K562 (cell line): Measurements from ENCODE around the gene ADAMTS14. TPM values are rescaled to one million over a fixed set of nuclear protein-coding genes. Genes with fewer than 3 reads are reported as not detected.

Source experiments
- ATAC-seq: fragments of 200-7000 bp; cut with Tn5 transposase; 3 replicates; pipeline ENCODE4 v1.9.1; 2020; ENCODE audit warnings: moderate library complexity
- BruUV-seq: library from RNA; stranded (reverse); fragments of 400-500 nt; replicated peaks from 2 replicates; lab custom pipeline; 2021; lab: Mats Ljungman, UMichigan
- CTCF ChIA-PET: fragments of 300-600 bp; formaldehyde crosslinking; extraction: SDS; loops from one replicate; lab custom pipeline; 2021; ENCODE audit warnings: low intra/inter-chr PET ratio; lab: Yijun Ruan, JAX
- POLR2A ChIA-PET: fragments of 300-600, 350-650 bp; sonication (Branson Sonifier 250); formaldehyde crosslinking; extraction: SDS; loops from one replicate; lab custom pipeline; 2021; ENCODE audit warnings: antibody characterized with exemption, inconsistent platforms; lab: Yijun Ruan, JAX
- DNase-seq, 4 experiments: peaks; one replicate each; pipeline versions ENCODE4 v3.0.0 to v3.0.0-alpha.2; 2011 to 2018; ENCODE audit warnings: low spot score in 3 of 4, mixed read lengths in 3 of 4; ENCODE audit errors: extremely low read depth in 1 of 4
- FAIRE-seq: peaks from 2 replicates; lab custom pipeline; 2011; peaks lifted over from hg19 to GRCh38; lab: Jason Lieb, UNC
- H2AFZ ChIP-seq: 2 replicates; pipeline ENCODE4 v1.6.0; 2011; ENCODE audit warnings: low read depth, low read length, control low read depth, inconsistent platforms
- H3K27ac ChIP-seq: fragments of 200-600 bp; 3 replicates; pipeline ENCODE4 v1.8.0; 2011; ENCODE audit warnings: low read depth, mild to moderate bottlenecking, control low read depth, inconsistent platforms, low read length, moderate library complexity, mixed read lengths; ENCODE audit errors: extremely low read depth
- H3K27me3 ChIP-seq, 2 experiments: fragments of 300-600 bp in 1 of 2; 2 replicates in 1 of 2; 3 replicates in 1 of 2; pipeline versions ENCODE4 v1.6.0 to v1.8.0; 2011; ENCODE audit warnings: inconsistent platforms in 2 of 2, low read length in 2 of 2, mild to moderate bottlenecking in 1 of 2, mixed read lengths in 1 of 2, moderate library complexity in 1 of 2; ENCODE audit not compliant: control insufficient read depth in 2 of 2, insufficient read depth in 2 of 2
- H3K36me3 ChIP-seq: fragments of 300-600 bp; 3 replicates; pipeline ENCODE4 v1.8.0; 2011; ENCODE audit warnings: mild to moderate bottlenecking, low read length, inconsistent platforms; ENCODE audit not compliant: control insufficient read depth, insufficient read depth
- H3K4me1 ChIP-seq, 2 experiments: fragments of 200-600 bp in 1 of 2; replicated peaks in 1 of 2; 2 replicates in 1 of 2; 3 replicates in 1 of 2; pipeline versions ENCODE4 v1.5.1 to v1.8.0; 2011; ENCODE audit warnings: inconsistent platforms in 2 of 2, low read length in 2 of 2, mild to moderate bottlenecking in 1 of 2, mixed read lengths in 1 of 2, moderate library complexity in 1 of 2; ENCODE audit not compliant: control insufficient read depth in 2 of 2, insufficient read depth in 2 of 2
- H3K4me2 ChIP-seq: 2 replicates; pipeline ENCODE4 v1.6.1; 2011; ENCODE audit warnings: low read length, control low read depth, inconsistent platforms, mixed read lengths; ENCODE audit not compliant: insufficient read depth
- H3K4me3 ChIP-seq: fragments of 200-600 bp; sonication (generic), shearing (Covaris generic); 2 replicates; pipeline ENCODE4 v1.5.1; 2016; ENCODE audit warnings: control low read depth, inconsistent platforms
- H3K79me2 ChIP-seq: fragments of 200-600 bp; 3 replicates; pipeline ENCODE4 v1.8.0; 2011; ENCODE audit warnings: low read length, inconsistent platforms; ENCODE audit not compliant: control insufficient read depth, insufficient read depth
- H3K9ac ChIP-seq, 2 experiments: 2 replicates each; pipeline versions ENCODE4 v1.6.0 to v1.6.1; 2011; ENCODE audit warnings: low read depth in 2 of 2, low read length in 2 of 2, control low read depth in 1 of 2, inconsistent platforms in 1 of 2, mild to moderate bottlenecking in 1 of 2, mixed read lengths in 1 of 2; ENCODE audit not compliant: insufficient read depth in 1 of 2
- H3K9me1 ChIP-seq: one replicate; pipeline ENCODE4 v1.6.0; 2011; ENCODE audit warnings: inconsistent platforms, mild to moderate bottlenecking, low read length, moderate library complexity; ENCODE audit not compliant: control insufficient read depth, insufficient read depth
- H3K9me3 ChIP-seq: replicated peaks from 2 replicates; pipeline ENCODE4 v1.5.1; 2011; ENCODE audit warnings: low read depth, low read length, inconsistent platforms; ENCODE audit not compliant: control insufficient read depth, insufficient read depth
- H4K20me1 ChIP-seq: replicated peaks from 2 replicates; pipeline ENCODE4 v1.6.1; 2011; ENCODE audit warnings: low read length, inconsistent platforms, mixed read lengths; ENCODE audit not compliant: control insufficient read depth, insufficient read depth
- BDP1 ChIP-seq: IDR thresholded peaks from 3 replicates; pipeline ENCODE4 v1.6.1; 2011; ENCODE audit not compliant: insufficient read length, insufficient read depth
- CREM ChIP-seq: IDR thresholded peaks from 2 replicates; pipeline ENCODE4 v1.6.1; 2014; ENCODE audit warnings: antibody characterized with exemption, low read depth
- CXXC5 ChIP-seq: fragments of 250-450 bp; sonication (Bioruptor Pico); IDR thresholded peaks from 2 replicates; pipeline ENCODE4 v1.8.0; 2022; ENCODE audit warnings: inconsistent platforms, mild to moderate bottlenecking, moderate library complexity
- HNRNPLL ChIP-seq: fragments of 200-400 bp; formaldehyde crosslinking; IDR thresholded peaks from 2 replicates; pipeline ENCODE4 v1.6.1; 2017; ENCODE audit warnings: low read length, low read depth, mild to moderate bottlenecking; ENCODE audit not compliant: poor library complexity, severe bottlenecking
- MEF2D ChIP-seq: conservative IDR thresholded peaks from 2 replicates; pipeline ENCODE4 v1.6.1; 2016; ENCODE audit warnings: low read depth, missing genetic modification characterization, missing compliant biosample characterization
- NCOA2 ChIP-seq, 2 experiments: fragments of 450-650 bp; IDR thresholded peaks; 2 replicates each; pipeline ENCODE4 v1.6.1; 2018; ENCODE audit warnings: mild to moderate bottlenecking in 2 of 2, moderate library complexity in 1 of 2; ENCODE audit not compliant: partially characterized antibody in 2 of 2
- NFE2 ChIP-seq: IDR thresholded peaks from 2 replicates; pipeline ENCODE4 v1.6.1; 2014; ENCODE audit warnings: antibody characterized with exemption, low read depth
- RCOR1 ChIP-seq, 2 experiments: IDR thresholded peaks; 2 replicates each; pipeline ENCODE4 v1.6.1; 2012; ENCODE audit warnings: low read depth in 2 of 2, low read length in 2 of 2, borderline replicate concordance in 1 of 2, improper control_type of control experiment in 1 of 2
- SREBF1 ChIP-seq: fragments of 150-350 bp; IDR thresholded peaks from 2 replicates; pipeline ENCODE4 v1.6.1; 2014; ENCODE audit warnings: antibody characterized with exemption, low read depth, low read length, borderline replicate concordance
- STAG1 ChIP-seq: sonication (generic); formaldehyde crosslinking; IDR thresholded peaks from 2 replicates; pipeline ENCODE4 v1.5.0; 2020; ENCODE audit warnings: missing genetic modification reagents, borderline replicate concordance
- TAL1 ChIP-seq: fragments of 450-650 bp; IDR thresholded peaks from 2 replicates; pipeline ENCODE4 v1.6.1; 2016; ENCODE audit warnings: mild to moderate bottlenecking
- ZFP1 ChIP-seq: fragments of 450-650 bp; formaldehyde crosslinking; IDR thresholded peaks from 2 replicates; pipeline ENCODE4 v1.4.0; 2020; ENCODE audit warnings: mild to moderate bottlenecking, mixed read lengths
- ZNF41 ChIP-seq: fragments of 250-450 bp; sonication (Bioruptor Pico); conservative IDR thresholded peaks from 2 replicates; pipeline ENCODE4 v1.4.0; 2020; ENCODE audit warnings: mild to moderate bottlenecking
- ZNF431 ChIP-seq: sonication (generic); formaldehyde crosslinking; IDR thresholded peaks from 2 replicates; pipeline ENCODE4 v1.8.0; 2022; ENCODE audit warnings: mild to moderate bottlenecking, missing genetic modification reagents
- WGBS: fragments of 100-300 bp; shearing (Covaris generic); methylation state at CpG from one replicate; pipeline ENCODE4 v1.1.6; 2016; ENCODE audit warnings: low coverage, mixed read lengths; ENCODE audit not compliant: insufficient coverage; ENCODE audit errors: missing lambda C conversion rate; 5-methylcytosine and 5-hydroxymethylcytosine counted together
- in situ Hi-C: fragments of 300-500 bp; cut with MboI; formaldehyde crosslinking; loops from 4 replicates; pipeline ENCODE4 v1.15.0; 2018; ENCODE audit warnings: inconsistent platforms, mixed read lengths
- intact Hi-C: fragments of 100-400 bp; cut with micrococcal nuclease; formaldehyde crosslinking; loops from 2 replicates; pipeline ENCODE4 v1.14.2; 2022
- polyA plus RNA-seq, 8 experiments: library from polyadenylated mRNA; depleted of rRNA in 4 of 8; stranded (reverse) in 5 of 8; unstranded in 3 of 8; fragments of >200 nt; fragmentation: Nextera tagmentation in 2 of 8; fragmentation: Illumina TruSeq in 1 of 8; extraction: Ambion mirVana in 2 of 8; extraction: Trizol in 1 of 8; gene quantifications; 2 replicates each; pipeline versions ENCODE4 v1.2.1 to v1.2.3, GENCODE V29; 2011 to 2014; ENCODE audit warnings: inconsistent platforms in 1 of 8, missing spikeins in 1 of 8
- total RNA-seq, 7 experiments: library from RNA; depleted of rRNA in 6 of 7; stranded (reverse); fragments of >200 nt in 6 of 7; fragmentation: Illumina TruSeq in 2 of 7; extraction: Trizol in 2 of 7; gene quantifications; 2 replicates each; pipeline versions ENCODE4 v1.2.1 to v1.2.3, GENCODE V29; 2011 to 2021; ENCODE audit warnings: low replicate concordance in 1 of 7
- TF ChIP-seq, protein P1 (sequence below): fragments of 450-650 bp; formaldehyde crosslinking; IDR thresholded peaks from 2 replicates; pipeline ENCODE4 v1.4.0; 2022; ENCODE audit warnings: mild to moderate bottlenecking, moderate library complexity
- TF ChIP-seq, protein P2 (sequence below): fragments of 250-450 bp; sonication (Bioruptor Pico); IDR thresholded peaks from 2 replicates; pipeline ENCODE4 v1.9.0; 2021; ENCODE audit warnings: mild to moderate bottlenecking
- TF ChIP-seq, protein P3 (sequence below): fragments of 450-650 bp; formaldehyde crosslinking; IDR thresholded peaks from 2 replicates; pipeline ENCODE4 v1.4.0; 2022; ENCODE audit warnings: missing genetic modification characterization
- TF ChIP-seq, protein P4 (sequence below): sonication (generic); formaldehyde crosslinking; IDR thresholded peaks from 2 replicates; pipeline ENCODE4 v1.8.1; 2022; ENCODE audit warnings: missing genetic modification reagents

ADAMTS14 gene
- total and polyA plus RNA-seq, 9 of the 15 experiments (the other 6 are each of a cell fraction or from before 2014, with no cell fraction given): 0.04 to 37.4 (median 15.9) TPM

DNA sequence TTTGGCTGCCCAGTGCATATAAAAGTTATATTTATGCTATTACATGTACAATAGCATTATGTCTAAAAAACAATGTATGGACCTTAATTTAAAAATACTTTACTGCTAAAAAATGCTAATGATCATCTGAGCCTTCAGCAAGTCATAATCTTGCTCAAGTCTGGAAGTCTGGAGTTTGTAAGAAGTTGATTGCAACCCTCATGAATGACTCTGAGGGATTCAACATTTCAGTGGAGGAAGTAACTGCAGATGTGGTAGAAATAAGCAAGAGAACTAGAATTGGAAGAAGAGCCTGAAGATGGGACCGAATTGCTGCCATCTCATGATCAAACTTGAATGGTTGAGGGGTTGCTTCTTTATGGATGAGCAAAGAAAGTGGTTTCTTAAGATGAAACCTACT, 13.0 kb upstream of the ADAMTS14 start (continued):
- TF ChIP-seq, protein P1, sequence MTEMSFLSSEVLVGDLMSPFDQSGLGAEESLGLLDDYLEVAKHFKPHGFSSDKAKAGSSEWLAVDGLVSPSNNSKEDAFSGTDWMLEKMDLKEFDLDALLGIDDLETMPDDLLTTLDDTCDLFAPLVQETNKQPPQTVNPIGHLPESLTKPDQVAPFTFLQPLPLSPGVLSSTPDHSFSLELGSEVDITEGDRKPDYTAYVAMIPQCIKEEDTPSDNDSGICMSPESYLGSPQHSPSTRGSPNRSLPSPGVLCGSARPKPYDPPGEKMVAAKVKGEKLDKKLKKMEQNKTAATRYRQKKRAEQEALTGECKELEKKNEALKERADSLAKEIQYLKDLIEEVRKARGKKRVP (CRISPR knock-in tag): no peak
- TF ChIP-seq, all 486 proteins: peak for 0

DNA sequence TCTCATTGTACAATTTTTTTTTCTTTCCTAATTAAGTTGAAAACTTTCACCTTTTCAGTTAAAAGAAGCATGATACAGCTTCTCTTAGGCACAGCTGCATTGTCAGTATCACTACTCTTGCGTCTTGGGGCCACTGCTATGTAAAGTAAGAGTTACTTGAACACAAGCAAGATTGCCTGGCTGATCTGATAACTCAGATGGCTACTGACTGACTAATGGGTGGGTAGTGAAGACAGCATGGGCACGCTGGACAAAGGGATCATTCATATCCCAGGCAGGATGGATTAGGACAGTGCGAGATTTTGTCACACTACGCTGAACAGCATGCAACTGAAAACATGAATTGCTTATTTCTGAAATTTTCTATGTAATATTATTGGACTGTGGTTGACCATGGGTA, 11.6 kb upstream of the ADAMTS14 start:
- POLR2A ChIA-PET: interaction anchor here (1.4 kb wide), 1 partner anchor 63 kb away, joined by 3 read pairs; no protein-coding TSS in a partner anchor
- TF ChIP-seq TAL1: no peak
- TF ChIP-seq CREM: peak; percentile 36; the same call in 1 of the 2 replicates
- TF ChIP-seq STAG1: no peak
- TF ChIP-seq NCOA2 (IDR thresholded peaks at IDR 0.05; ENCODE audit: partially characterized antibody in 2 of 2): no peak
- TF ChIP-seq, protein P2, sequence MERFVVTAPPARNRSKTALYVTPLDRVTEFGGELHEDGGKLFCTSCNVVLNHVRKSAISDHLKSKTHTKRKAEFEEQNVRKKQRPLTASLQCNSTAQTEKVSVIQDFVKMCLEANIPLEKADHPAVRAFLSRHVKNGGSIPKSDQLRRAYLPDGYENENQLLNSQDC: no peak
- peak in 1 of 2 experiments; percentile 47; a peak in 1 of 4 replicates for TF ChIP-seq RCOR1 (IDR thresholded peaks at IDR 0.05; ENCODE audit: borderline replicate concordance in 1 of 2, low read depth in 2 of 2, low read length in 2 of 2)
- no peak for TF ChIP-seq HNRNPLL
- TF ChIP-seq ZNF431 (CRISPR knock-in tag): no peak
- TF ChIP-seq, protein P3, sequence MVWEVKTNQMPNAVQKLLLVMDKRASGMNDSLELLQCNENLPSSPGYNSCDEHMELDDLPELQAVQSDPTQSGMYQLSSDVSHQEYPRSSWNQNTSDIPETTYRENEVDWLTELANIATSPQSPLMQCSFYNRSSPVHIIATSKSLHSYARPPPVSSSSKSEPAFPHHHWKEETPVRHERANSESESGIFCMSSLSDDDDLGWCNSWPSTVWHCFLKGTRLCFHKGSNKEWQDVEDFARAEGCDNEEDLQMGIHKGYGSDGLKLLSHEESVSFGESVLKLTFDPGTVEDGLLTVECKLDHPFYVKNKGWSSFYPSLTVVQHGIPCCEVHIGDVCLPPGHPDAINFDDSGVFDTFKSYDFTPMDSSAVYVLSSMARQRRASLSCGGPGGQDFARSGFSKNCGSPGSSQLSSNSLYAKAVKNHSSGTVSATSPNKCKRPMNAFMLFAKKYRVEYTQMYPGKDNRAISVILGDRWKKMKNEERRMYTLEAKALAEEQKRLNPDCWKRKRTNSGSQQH (CRISPR knock-in tag): no peak
- no peak for TF ChIP-seq BDP1
- TF ChIP-seq ZFP1: no peak
- TF ChIP-seq NFE2: 0 out of 2 replicates have a peak, but pooled peaks have one; percentile 16
- TF ChIP-seq, protein P4, sequence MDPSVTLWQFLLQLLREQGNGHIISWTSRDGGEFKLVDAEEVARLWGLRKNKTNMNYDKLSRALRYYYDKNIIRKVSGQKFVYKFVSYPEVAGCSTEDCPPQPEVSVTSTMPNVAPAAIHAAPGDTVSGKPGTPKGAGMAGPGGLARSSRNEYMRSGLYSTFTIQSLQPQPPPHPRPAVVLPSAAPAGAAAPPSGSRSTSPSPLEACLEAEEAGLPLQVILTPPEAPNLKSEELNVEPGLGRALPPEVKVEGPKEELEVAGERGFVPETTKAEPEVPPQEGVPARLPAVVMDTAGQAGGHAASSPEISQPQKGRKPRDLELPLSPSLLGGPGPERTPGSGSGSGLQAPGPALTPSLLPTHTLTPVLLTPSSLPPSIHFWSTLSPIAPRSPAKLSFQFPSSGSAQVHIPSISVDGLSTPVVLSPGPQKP (CRISPR knock-in tag): no peak
- peak; percentile 36 for TF ChIP-seq CXXC5
- no peak for TF ChIP-seq SREBF1
- TF ChIP-seq MEF2D (tag): 0 out of 2 replicates have a peak, but pooled peaks have one; percentile 46
- peak; percentile 70; the same call in 1 of the 2 replicates for TF ChIP-seq ZNF41 (CRISPR knock-in tag)

More for the DNA sequence above, 11.6 kb upstream of the ADAMTS14 start:
- H3K9me3 ChIP-seq: peaks cover 7% of the 10 kb centered on the region; the same call in 1 of the 2 replicates
- no peaks in the 10 kb centered on the region for H3K27me3 ChIP-seq
- peak; percentile 54 to 71 (median 61) for DNase-seq
- H3K79me2 ChIP-seq: no peaks in the 10 kb centered on the region
- no peak overlapping the region for H3K4me3 ChIP-seq
- H3K9ac ChIP-seq: peak overlapping the region; percentile 10 to 18; a peak in 1 of 4 replicates
- 29% methylated on average over 4 of the region's 4 CpGs for WGBS
- no peak for FAIRE-seq
- H3K27ac ChIP-seq: peak overlapping the region; percentile 86
- in situ Hi-C loops (no loop called here), intact Hi-C loops (no loop called here)
- H3K36me3 ChIP-seq: no peaks in the 10 kb centered on the region
- peak overlapping the region; percentile 92 for H2AFZ ChIP-seq
- CTCF ChIA-PET: no interaction called here
- BruUV-seq: no TSS peak
- H3K4me1 ChIP-seq: peaks cover 39 to 55% of the 10 kb centered on the region in 2 experiments
- peaks cover 4% of the 10 kb centered on the region for H3K9me1 ChIP-seq
- H3K4me2 ChIP-seq: peak overlapping the region; percentile 51
- ATAC-seq: 0 out of 3 replicates have a peak, but pooled peaks have one; percentile 2
- no peaks in the 10 kb centered on the region for H4K20me1 ChIP-seq
